WTC11 (cell line): ENCODE results near the gene POP4. TPM values are rescaled to one million over a fixed set of nuclear protein-coding genes. Genes with fewer than 3 reads are reported as not detected.

ENCODE experiments used
- ATAC-seq: fragments of 200-7000 bp; cut with Tn5 transposase; 2 replicates; pipeline ENCODE4 v1.10.0; 2021; ENCODE audit warnings: mild to moderate bottlenecking, moderate library complexity
- CTCF ChIA-PET: fragments of 300-600 bp; sonication (Branson Sonifier 250); formaldehyde crosslinking; loops from one replicate; lab custom pipeline; 2021; ENCODE audit warnings: antibody characterized with exemption; lab: Charles Lee
- POLR2A ChIA-PET: fragments of 350-600 bp; sonication (Branson Sonifier 250); formaldehyde crosslinking; loops from one replicate; lab custom pipeline; 2021; ENCODE audit warnings: antibody characterized with exemption; lab: Charles Lee
- DNase-seq: peaks from one replicate; pipeline ENCODE4 v3.0.0; 2021; ENCODE audit warnings: low spot score
- H3K27ac Mint-ChIP-seq: 2 replicates; pipeline ENCODE4 v1.8.0; 2021; ENCODE audit warnings: mixed read lengths
- H3K27me3 Mint-ChIP-seq: 2 replicates; pipeline ENCODE4 v1.8.0; 2021; ENCODE audit warnings: low read depth, mild to moderate bottlenecking, moderate library complexity, mixed read lengths
- H3K36me3 Mint-ChIP-seq: 2 replicates; pipeline ENCODE4 v1.8.0; 2021; ENCODE audit warnings: mixed read lengths
- H3K4me1 Mint-ChIP-seq: 2 replicates; pipeline ENCODE4 v1.8.0; 2022; ENCODE audit warnings: mixed read lengths
- H3K4me3 Mint-ChIP-seq: 2 replicates; pipeline ENCODE4 v1.8.0; 2021; ENCODE audit warnings: mild to moderate bottlenecking, moderate library complexity, mixed read lengths
- H3K9me3 Mint-ChIP-seq: 2 replicates; pipeline ENCODE4 v1.8.0; 2021; ENCODE audit warnings: mixed read lengths
- ELF4 ChIP-seq: sonication (generic); formaldehyde crosslinking; IDR thresholded peaks from 2 replicates; pipeline ENCODE4 v1.8.1; 2022; ENCODE audit warnings: low read depth, mild to moderate bottlenecking, moderate library complexity, missing genetic modification reagents
- EMX1 ChIP-seq: fragments of 250-450 bp; sonication (Bioruptor Pico); IDR thresholded peaks from 2 replicates; pipeline ENCODE4 v1.8.0; 2021; ENCODE audit warnings: mild to moderate bottlenecking
- FOXP1 ChIP-seq: sonication (generic); formaldehyde crosslinking; IDR thresholded peaks from 2 replicates; pipeline ENCODE4 v1.8.0; 2022; ENCODE audit warnings: missing genetic modification reagents, mild to moderate bottlenecking, moderate library complexity, borderline replicate concordance
- GABPB1 ChIP-seq: sonication (generic); formaldehyde crosslinking; IDR thresholded peaks from 2 replicates; pipeline ENCODE4 v1.8.1; 2023; ENCODE audit warnings: mild to moderate bottlenecking, missing genetic modification reagents
- MXD4 ChIP-seq: fragments of 250-450 bp; sonication (Bioruptor Pico); IDR thresholded peaks from 2 replicates; pipeline ENCODE4 v1.8.0; 2021; ENCODE audit warnings: mild to moderate bottlenecking, moderate library complexity, borderline replicate concordance
- NFATC4 ChIP-seq: fragments of 250-450 bp; sonication (Bioruptor Pico); IDR thresholded peaks from 2 replicates; pipeline ENCODE4 v1.9.0; 2021; ENCODE audit warnings: mild to moderate bottlenecking
- ZNF138 ChIP-seq: sonication (generic); formaldehyde crosslinking; conservative IDR thresholded peaks from 2 replicates; pipeline ENCODE4 v1.8.1; 2022; ENCODE audit warnings: mild to moderate bottlenecking, moderate library complexity, missing genetic modification reagents
- ZNF263 ChIP-seq: sonication (generic); formaldehyde crosslinking; IDR thresholded peaks from 2 replicates; pipeline ENCODE4 v1.8.1; 2022; ENCODE audit warnings: low read depth, mild to moderate bottlenecking, moderate library complexity, missing genetic modification reagents
- ZNF671 ChIP-seq: fragments of 250-450 bp; sonication (Bioruptor Pico); IDR thresholded peaks from 2 replicates; pipeline ENCODE4 v1.8.0; 2021; ENCODE audit warnings: mild to moderate bottlenecking
- total RNA-seq: library from RNA; stranded (reverse); gene quantifications from 3 replicates; pipeline ENCODE4 v1.2.3, GENCODE V29; 2021
- TF ChIP-seq, protein P1 (sequence below): fragments of 250-450 bp; sonication (Bioruptor Pico); IDR thresholded peaks from 2 replicates; pipeline ENCODE4 v1.9.0; 2021; ENCODE audit warnings: moderate library complexity, mild to moderate bottlenecking, inconsistent platforms, borderline replicate concordance
- TF ChIP-seq, protein P2 (sequence below): sonication (generic); formaldehyde crosslinking; IDR thresholded peaks from 2 replicates; pipeline ENCODE4 v1.8.1; 2022; ENCODE audit warnings: low read depth, missing genetic modification reagents, borderline replicate concordance
- TF ChIP-seq, protein P3 (sequence below): sonication (generic); formaldehyde crosslinking; IDR thresholded peaks from 2 replicates; pipeline ENCODE4 v1.8.1; 2023; ENCODE audit warnings: mild to moderate bottlenecking, missing genetic modification reagents
- TF ChIP-seq, protein P4 (sequence below): sonication (generic); formaldehyde crosslinking; IDR thresholded peaks from 2 replicates; pipeline ENCODE4 v1.8.0; 2022; ENCODE audit warnings: mild to moderate bottlenecking, missing genetic modification reagents
- TF ChIP-seq, protein P5 (sequence below): sonication (generic); formaldehyde crosslinking; conservative IDR thresholded peaks from 2 replicates; pipeline ENCODE4 v1.8.1; 2023; ENCODE audit warnings: mild to moderate bottlenecking, low read depth, missing genetic modification reagents, moderate library complexity
- TF ChIP-seq, protein P6 (sequence below): sonication (generic); formaldehyde crosslinking; IDR thresholded peaks from 2 replicates; pipeline ENCODE4 v1.8.0; 2023; ENCODE audit warnings: mild to moderate bottlenecking, missing genetic modification reagents
- TF ChIP-seq, protein P7 (sequence below): sonication (generic); formaldehyde crosslinking; IDR thresholded peaks from 2 replicates; pipeline ENCODE4 v1.8.0; 2023; ENCODE audit warnings: missing genetic modification reagents, mild to moderate bottlenecking, borderline replicate concordance

The POP4 gene
- total RNA-seq, 1 experiment from 2014 or later: 46.7 TPM

DNA sequence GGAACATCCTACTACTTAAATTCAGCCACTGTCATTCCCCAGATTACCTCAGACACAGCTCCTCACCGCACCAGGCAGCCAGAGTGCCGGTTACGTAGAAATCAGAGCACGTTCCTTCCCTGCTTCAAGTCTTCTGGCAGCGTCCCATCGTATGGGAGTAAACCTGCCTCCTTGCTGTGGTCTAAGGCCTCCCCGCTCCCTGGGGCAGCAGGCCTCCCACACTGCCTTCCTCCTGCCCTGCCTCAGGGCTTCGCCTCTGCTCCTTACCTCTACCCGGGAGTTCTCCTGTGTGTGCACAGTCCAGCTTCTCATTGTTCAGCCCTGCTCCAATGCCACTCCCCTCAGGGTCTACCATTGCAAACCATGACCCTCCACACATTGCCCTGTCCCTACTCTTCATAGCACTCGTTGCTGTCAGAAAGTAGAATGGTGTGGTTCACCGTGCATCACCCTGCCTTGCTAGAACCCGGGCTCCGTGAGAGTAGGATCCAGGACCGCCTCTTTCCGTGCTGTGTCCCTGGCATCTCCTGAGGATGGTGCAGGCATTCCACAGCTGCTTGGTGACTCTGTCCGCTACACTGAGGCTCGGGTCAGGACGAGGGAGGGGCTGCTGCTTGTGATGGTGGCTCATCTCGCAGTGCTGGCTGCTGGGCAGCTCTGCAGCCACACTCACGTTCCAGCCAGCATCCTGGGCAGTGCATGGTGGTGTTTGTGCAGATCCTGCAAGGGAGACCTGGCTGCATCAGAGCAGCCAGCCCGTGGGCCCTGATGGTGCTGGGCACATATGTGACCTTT, 6.9 kb downstream of the POP4 start:
- POLR2A ChIA-PET: no interaction called here
- TF ChIP-seq FOXP1: no peak
- TF ChIP-seq, protein P1, sequence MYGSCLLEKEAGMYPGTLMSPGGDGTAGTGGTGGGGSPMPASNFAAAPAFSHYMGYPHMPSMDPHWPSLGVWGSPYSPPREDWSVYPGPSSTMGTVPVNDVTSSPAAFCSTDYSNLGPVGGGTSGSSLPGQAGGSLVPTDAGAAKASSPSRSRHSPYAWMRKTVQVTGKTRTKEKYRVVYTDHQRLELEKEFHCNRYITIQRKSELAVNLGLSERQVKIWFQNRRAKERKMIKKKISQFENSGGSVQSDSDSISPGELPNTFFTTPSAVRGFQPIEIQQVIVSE: no peak
- no peak for TF ChIP-seq ZNF263 (CRISPR knock-in tag)
- TF ChIP-seq, protein P2, sequence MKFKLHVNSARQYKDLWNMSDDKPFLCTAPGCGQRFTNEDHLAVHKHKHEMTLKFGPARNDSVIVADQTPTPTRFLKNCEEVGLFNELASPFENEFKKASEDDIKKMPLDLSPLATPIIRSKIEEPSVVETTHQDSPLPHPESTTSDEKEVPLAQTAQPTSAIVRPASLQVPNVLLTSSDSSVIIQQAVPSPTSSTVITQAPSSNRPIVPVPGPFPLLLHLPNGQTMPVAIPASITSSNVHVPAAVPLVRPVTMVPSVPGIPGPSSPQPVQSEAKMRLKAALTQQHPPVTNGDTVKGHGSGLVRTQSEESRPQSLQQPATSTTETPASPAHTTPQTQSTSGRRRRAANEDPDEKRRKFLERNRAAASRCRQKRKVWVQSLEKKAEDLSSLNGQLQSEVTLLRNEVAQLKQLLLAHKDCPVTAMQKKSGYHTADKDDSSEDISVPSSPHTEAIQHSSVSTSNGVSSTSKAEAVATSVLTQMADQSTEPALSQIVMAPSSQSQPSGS (CRISPR knock-in tag): no peak
- TF ChIP-seq ZNF138 (CRISPR knock-in tag): no peak
- no peak for TF ChIP-seq NFATC4 (CRISPR knock-in tag)
- TF ChIP-seq ZNF671 (CRISPR knock-in tag): no peak
- no peak for TF ChIP-seq MXD4 (CRISPR knock-in tag)
- TF ChIP-seq, protein P3, sequence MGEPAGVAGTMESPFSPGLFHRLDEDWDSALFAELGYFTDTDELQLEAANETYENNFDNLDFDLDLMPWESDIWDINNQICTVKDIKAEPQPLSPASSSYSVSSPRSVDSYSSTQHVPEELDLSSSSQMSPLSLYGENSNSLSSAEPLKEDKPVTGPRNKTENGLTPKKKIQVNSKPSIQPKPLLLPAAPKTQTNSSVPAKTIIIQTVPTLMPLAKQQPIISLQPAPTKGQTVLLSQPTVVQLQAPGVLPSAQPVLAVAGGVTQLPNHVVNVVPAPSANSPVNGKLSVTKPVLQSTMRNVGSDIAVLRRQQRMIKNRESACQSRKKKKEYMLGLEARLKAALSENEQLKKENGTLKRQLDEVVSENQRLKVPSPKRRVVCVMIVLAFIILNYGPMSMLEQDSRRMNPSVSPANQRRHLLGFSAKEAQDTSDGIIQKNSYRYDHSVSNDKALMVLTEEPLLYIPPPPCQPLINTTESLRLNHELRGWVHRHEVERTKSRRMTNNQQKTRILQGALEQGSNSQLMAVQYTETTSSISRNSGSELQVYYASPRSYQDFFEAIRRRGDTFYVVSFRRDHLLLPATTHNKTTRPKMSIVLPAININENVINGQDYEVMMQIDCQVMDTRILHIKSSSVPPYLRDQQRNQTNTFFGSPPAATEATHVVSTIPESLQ (CRISPR knock-in tag): no peak
- TF ChIP-seq, protein P4, sequence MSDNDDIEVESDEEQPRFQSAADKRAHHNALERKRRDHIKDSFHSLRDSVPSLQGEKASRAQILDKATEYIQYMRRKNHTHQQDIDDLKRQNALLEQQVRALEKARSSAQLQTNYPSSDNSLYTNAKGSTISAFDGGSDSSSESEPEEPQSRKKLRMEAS (CRISPR knock-in tag): no peak
- TF ChIP-seq EMX1 (CRISPR knock-in tag): no peak
- TF ChIP-seq, protein P5, sequence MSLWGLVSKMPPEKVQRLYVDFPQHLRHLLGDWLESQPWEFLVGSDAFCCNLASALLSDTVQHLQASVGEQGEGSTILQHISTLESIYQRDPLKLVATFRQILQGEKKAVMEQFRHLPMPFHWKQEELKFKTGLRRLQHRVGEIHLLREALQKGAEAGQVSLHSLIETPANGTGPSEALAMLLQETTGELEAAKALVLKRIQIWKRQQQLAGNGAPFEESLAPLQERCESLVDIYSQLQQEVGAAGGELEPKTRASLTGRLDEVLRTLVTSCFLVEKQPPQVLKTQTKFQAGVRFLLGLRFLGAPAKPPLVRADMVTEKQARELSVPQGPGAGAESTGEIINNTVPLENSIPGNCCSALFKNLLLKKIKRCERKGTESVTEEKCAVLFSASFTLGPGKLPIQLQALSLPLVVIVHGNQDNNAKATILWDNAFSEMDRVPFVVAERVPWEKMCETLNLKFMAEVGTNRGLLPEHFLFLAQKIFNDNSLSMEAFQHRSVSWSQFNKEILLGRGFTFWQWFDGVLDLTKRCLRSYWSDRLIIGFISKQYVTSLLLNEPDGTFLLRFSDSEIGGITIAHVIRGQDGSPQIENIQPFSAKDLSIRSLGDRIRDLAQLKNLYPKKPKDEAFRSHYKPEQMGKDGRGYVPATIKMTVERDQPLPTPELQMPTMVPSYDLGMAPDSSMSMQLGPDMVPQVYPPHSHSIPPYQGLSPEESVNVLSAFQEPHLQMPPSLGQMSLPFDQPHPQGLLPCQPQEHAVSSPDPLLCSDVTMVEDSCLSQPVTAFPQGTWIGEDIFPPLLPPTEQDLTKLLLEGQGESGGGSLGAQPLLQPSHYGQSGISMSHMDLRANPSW (CRISPR knock-in tag): no peak
- TF ChIP-seq, protein P6, sequence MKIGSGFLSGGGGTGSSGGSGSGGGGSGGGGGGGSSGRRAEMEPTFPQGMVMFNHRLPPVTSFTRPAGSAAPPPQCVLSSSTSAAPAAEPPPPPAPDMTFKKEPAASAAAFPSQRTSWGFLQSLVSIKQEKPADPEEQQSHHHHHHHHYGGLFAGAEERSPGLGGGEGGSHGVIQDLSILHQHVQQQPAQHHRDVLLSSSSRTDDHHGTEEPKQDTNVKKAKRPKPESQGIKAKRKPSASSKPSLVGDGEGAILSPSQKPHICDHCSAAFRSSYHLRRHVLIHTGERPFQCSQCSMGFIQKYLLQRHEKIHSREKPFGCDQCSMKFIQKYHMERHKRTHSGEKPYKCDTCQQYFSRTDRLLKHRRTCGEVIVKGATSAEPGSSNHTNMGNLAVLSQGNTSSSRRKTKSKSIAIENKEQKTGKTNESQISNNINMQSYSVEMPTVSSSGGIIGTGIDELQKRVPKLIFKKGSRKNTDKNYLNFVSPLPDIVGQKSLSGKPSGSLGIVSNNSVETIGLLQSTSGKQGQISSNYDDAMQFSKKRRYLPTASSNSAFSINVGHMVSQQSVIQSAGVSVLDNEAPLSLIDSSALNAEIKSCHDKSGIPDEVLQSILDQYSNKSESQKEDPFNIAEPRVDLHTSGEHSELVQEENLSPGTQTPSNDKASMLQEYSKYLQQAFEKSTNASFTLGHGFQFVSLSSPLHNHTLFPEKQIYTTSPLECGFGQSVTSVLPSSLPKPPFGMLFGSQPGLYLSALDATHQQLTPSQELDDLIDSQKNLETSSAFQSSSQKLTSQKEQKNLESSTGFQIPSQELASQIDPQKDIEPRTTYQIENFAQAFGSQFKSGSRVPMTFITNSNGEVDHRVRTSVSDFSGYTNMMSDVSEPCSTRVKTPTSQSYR (CRISPR knock-in tag): no peak
- no peak for TF ChIP-seq GABPB1
- TF ChIP-seq, protein P7, sequence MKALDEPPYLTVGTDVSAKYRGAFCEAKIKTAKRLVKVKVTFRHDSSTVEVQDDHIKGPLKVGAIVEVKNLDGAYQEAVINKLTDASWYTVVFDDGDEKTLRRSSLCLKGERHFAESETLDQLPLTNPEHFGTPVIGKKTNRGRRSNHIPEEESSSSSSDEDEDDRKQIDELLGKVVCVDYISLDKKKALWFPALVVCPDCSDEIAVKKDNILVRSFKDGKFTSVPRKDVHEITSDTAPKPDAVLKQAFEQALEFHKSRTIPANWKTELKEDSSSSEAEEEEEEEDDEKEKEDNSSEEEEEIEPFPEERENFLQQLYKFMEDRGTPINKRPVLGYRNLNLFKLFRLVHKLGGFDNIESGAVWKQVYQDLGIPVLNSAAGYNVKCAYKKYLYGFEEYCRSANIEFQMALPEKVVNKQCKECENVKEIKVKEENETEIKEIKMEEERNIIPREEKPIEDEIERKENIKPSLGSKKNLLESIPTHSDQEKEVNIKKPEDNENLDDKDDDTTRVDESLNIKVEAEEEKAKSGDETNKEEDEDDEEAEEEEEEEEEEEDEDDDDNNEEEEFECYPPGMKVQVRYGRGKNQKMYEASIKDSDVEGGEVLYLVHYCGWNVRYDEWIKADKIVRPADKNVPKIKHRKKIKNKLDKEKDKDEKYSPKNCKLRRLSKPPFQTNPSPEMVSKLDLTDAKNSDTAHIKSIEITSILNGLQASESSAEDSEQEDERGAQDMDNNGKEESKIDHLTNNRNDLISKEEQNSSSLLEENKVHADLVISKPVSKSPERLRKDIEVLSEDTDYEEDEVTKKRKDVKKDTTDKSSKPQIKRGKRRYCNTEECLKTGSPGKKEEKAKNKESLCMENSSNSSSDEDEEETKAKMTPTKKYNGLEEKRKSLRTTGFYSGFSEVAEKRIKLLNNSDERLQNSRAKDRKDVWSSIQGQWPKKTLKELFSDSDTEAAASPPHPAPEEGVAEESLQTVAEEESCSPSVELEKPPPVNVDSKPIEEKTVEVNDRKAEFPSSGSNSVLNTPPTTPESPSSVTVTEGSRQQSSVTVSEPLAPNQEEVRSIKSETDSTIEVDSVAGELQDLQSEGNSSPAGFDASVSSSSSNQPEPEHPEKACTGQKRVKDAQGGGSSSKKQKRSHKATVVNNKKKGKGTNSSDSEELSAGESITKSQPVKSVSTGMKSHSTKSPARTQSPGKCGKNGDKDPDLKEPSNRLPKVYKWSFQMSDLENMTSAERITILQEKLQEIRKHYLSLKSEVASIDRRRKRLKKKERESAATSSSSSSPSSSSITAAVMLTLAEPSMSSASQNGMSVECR (CRISPR knock-in tag): no peak
- TF ChIP-seq ELF4 (CRISPR knock-in tag): no peak
- TF ChIP-seq, all 79 proteins: peak for 0
- CTCF ChIA-PET: interaction anchor here (1.1 kb wide), 1 partner anchor 104 kb away, joined by 5 read pairs; no protein-coding TSS in a partner anchor
- H3K9me3 Mint-ChIP-seq: no peaks in the 10 kb centered on the region
- H3K27ac Mint-ChIP-seq: no peak overlapping the region
- H3K4me3 Mint-ChIP-seq: no peak overlapping the region
- peaks cover 37% of the 10 kb centered on the region for H3K36me3 Mint-ChIP-seq
- no peak for DNase-seq
- H3K27me3 Mint-ChIP-seq: no peaks in the 10 kb centered on the region
- H3K4me1 Mint-ChIP-seq: peaks cover 2% of the 10 kb centered on the region; the same call in 1 of the 2 replicates
- ATAC-seq: no peak
